Activated CD4-positive, alpha-beta T cell treated with anti-CD3 and anti-CD28 coated beads for 48 hours (primary cell): ENCODE data around the gene VPS4B.
A peak's percentile ranks its signal among the peaks of the same experiment; 100 is the strongest.
"Not testable (repeated sequence)": the region's sequence is repeated elsewhere in the genome, so short reads cannot be mapped to it uniquely, and the experiment has no call there.

Experiments used
- DNase-seq: peaks from one replicate; pipeline ENCODE4 v3.0.0-alpha.2; 2020

The VPS4B gene

GRCh38 chr18:63366213-63367052 lies 55.8 kb downstream of the VPS4B start:
- DNase-seq: peak; percentile 84

- peak; percentile 27 for DNase-seq
Measured at GRCh38 chr18:63365876-63366212, 56.4 kb downstream of the VPS4B start.

GRCh38 chr18:63363951-63364350 lies 58.3 kb downstream of the VPS4B start:
- peak; percentile 20 for DNase-seq

DNA sequence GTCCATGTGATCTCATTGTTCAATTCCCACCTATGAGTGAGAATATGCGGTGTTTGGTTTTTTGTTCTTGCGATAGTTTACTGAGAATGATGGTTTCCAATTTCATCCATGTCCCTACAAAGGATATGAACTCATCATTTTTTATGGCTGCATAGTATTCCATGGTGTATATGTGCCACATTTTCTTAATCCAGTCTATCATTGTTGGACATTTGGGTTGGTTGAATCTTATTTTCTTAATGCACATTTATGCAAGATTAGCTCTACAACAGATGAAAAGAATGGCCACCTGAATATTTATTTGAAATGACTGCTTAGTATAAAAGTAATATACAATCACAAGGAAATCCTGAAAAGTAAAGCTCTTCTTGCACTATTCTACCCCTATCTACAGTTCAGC lies 58.9 kb downstream of the VPS4B start:
- DNase-seq: not testable (repeated sequence)

DNA sequence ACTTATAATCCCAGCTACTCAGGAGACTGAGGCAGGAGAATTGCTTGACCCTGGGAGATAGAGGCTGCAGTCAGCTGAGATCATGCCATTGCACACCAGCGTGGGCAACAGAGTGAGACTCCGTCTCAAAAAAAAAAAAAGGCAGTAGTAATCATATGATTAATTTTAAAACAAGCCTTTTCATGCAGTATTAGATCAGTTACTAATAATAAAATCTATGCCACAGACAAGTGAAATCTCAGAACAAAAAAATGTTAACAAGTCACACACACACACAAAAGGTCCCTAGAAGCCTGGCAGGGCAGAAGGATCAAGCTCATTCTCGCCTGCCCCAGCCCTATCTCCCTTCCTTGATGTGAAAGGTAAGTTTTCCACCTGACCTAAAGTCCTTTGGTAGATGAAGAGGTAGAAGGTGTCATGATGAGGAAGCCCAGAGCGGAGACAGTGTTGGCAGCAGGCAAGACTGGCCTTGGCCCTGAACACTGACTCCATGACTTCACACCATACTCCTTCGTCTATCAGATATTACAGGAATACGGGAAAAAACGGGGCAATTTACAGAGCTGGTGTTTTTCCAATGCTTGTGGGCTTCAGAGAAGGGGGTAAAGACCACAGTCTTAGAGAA lies 65.9 kb downstream of the VPS4B start:
- DNase-seq: no peak

DNA sequence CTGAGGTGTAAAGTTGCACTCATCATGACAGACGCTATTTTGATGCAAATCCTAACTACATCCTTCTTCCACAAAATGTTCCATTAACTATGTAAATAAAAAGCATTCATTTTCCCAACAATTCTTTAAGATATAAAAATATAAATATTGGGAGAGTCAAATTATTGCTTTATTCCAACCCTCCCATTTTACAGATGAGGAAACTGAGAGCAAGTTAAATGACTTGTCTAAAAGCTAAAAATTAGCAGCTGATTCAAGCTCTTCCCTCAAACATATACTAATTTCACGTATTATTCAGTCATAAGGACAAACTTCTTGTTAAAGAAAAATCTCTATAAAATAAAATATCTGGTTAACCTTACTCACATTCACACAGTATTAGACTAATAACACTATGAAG lies 72.0 kb downstream of the VPS4B start:
- DNase-seq: no peak

- DNase-seq: no peak
Measured at GRCh38 chr18:63348508-63349136, 73.7 kb downstream of the VPS4B start.

DNA sequence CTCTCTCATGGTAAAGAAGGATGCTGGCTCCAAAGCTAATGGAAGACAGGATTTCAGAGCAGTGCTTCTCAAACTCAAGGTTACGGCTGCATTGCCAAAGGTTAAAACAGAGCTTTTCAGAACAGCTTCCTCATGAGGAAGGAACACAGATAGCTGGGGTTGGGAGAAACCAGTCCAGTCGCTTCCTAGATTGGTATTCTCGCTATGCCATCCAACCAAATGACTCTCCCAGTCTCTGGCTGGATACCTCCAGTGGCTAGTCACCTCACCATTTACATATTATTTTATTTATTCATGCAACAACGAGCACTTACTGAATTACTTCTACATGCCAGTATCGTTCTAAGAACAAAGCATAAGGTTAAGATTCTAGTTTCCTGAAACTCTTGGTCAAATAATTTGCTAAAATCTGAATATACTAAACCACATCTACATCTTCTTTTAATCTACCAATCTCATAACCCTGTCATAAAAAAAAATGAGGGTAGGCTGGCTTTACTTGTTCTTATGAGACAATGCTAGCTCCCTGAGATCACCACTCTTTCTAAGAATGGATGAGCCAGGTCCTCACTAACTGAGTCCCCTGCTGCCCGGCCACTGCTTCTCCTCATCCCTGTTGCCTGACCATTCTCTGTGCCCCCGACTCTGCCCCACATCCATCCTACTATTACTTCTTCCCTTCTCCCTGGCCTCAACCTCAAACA lies 75.6 kb downstream of the VPS4B start:
- DNase-seq: no peak

- DNase-seq: no peak
Measured at GRCh38 chr18:63346031-63346430, 76.2 kb downstream of the VPS4B start.

DNA sequence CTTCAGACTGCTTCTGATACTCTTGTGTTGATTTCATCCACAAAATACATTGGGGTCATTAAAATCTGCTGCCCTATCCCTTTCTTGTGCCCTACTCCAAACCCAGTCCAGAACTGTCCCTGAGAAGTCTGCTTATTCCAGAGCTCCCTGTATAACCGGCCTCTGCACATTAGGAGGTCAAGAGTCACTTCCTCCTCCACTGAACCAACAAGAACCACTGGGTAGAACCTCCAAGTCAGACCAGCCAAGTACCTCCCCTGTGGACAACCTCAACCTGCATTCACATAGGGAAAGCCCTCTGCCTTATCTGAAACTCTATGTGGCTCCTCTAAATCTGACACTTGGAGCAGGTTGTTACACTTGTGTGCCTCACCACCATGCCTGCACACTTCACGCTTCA lies 77.4 kb downstream of the VPS4B start:
- no peak for DNase-seq

DNA sequence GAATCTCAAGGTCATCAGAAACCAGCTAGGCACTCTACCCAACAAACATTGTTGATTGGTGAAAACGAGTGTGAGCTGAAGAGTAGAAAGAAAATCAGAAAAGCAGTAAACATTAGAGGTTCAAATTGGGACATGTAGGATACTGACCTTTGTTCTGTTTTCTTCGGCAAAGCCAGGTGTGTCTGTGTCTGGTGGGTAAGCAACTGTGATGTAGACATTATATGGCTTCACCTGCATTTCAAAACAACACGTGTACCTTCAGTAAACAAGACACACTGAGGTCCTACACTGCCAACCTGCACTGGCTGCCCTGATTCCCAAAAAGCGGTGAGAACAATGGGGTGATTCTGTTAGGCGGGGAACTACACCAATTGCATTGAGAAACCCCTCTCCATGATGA lies 78.0 kb downstream of the VPS4B start:
- no peak for DNase-seq

DNA sequence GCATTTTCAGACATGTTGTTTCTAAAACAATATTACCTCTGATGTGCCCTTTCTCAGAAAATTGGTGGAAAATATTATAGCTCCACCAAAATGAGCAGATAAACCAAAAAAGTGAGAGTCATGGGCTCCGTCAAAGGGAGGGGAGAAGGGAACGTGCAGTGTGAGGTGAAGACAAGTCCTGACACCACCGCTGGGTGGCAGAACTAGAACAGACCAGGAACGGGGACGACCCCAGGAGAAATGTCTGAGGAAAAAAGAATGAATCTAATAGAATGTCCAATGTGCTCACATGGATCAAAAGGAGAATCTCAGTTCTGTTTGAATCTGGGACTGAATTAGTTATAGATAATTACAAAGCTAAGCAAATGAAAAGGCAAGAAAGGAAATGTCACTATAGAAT lies 80.1 kb downstream of the VPS4B start:
- peak; percentile 46 for DNase-seq

GRCh38 chr18:63339920-63340484 lies 82.3 kb downstream of the VPS4B start:
- peak; percentile 53 for DNase-seq
